ENCODE measurements around the gene OTOA.

GRCh38 chr16:21722771-21723455 is 59.1 kb downstream of the OTOA start:
- no peak for TF ChIP-seq CTCF (IDR thresholded peaks at IDR 0.05)
- TF ChIP-seq EZH2 (IDR thresholded peaks at IDR 0.05), result no peak
